Heart right ventricle (tissue), 16 donors: ENCODE measurements around the gene NUDT1. TPM values are rescaled to one million over a fixed set of nuclear protein-coding genes. Genes with fewer than 3 reads are reported as not detected.
A peak's percentile ranks its signal among the peaks of the same experiment; 100 is the strongest.

Experiments used
- ATAC-seq, 8 donors: fragments of 200-7000 bp; cut with Tn5 transposase; one replicate each; pipeline ENCODE4 v1.9.1; 2020; ENCODE audit warnings: mild to moderate bottlenecking in 8 of 8, moderate library complexity in 8 of 8, moderate number of reproducible peaks in 1 of 8
- DNase-seq, 2 donors: peaks; one replicate each; pipeline ENCODE4 v3.0.0-alpha.2; 2020
- H3K27ac ChIP-seq, 10 donors: fragments of 200-600 bp; sonication (generic) in 2 of 10; one replicate each; pipeline versions ENCODE4 v1.5.0 to v1.8.0; 2020 to 2022; ENCODE audit warnings: mild to moderate bottlenecking in 3 of 10
- H3K27me3 ChIP-seq, 7 donors: fragments of 200-600 bp; one replicate each; pipeline ENCODE4 v1.8.0; 2021 to 2022; ENCODE audit warnings: mild to moderate bottlenecking in 2 of 7
- H3K36me3 ChIP-seq, 9 donors: fragments of 200-600 bp; sonication (generic) in 1 of 9; one replicate each; pipeline versions ENCODE4 v1.5.0 to v1.8.0; 2020 to 2022; ENCODE audit warnings: mild to moderate bottlenecking in 2 of 9
- H3K4me1 ChIP-seq, 9 donors: fragments of 200-600 bp; sonication (generic) in 1 of 9; one replicate each; pipeline versions ENCODE4 v1.5.0 to v1.8.0; 2020 to 2022; ENCODE audit warnings: mild to moderate bottlenecking in 4 of 9
- H3K4me3 ChIP-seq, 10 donors: fragments of 200-600 bp; sonication (generic) in 2 of 10; one replicate each; pipeline versions ENCODE4 v1.5.0 to v1.8.0; 2020 to 2022; ENCODE audit warnings: mild to moderate bottlenecking in 7 of 10, moderate library complexity in 2 of 10
- H3K9me3 ChIP-seq, 11 donors: fragments of 200-600 bp in 10 of 11; sonication (generic) in 2 of 11; one replicate each; pipeline versions ENCODE4 v1.5.0 to v1.8.0; 2013 to 2022; ENCODE audit warnings: mild to moderate bottlenecking in 2 of 11, control low read depth in 1 of 11, moderate library complexity in 1 of 11
- CTCF ChIP-seq, 9 donors: fragments of 200-600 bp; sonication (generic) in 2 of 9; IDR thresholded peaks; one replicate each; pipeline versions ENCODE4 v1.5.0 to v1.8.0; 2021 to 2022; ENCODE audit warnings: antibody characterized with exemption in 9 of 9, mild to moderate bottlenecking in 5 of 9, moderate library complexity in 1 of 9
- WGBS, 2 donors: extraction: QIAGEN DNeasy Blood & Tissue Kit; methylation state at CpG; one replicate each; pipeline ENCODE4 v1.1.7; 2013; ENCODE audit warnings: inconsistent platforms in 1 of 2; 5-methylcytosine and 5-hydroxymethylcytosine counted together
- intact Hi-C, 10 donors: fragments of 100-400 bp; cut with DNase I; formaldehyde crosslinking; loops; one replicate each; pipeline versions ENCODE4 v1.11.1 to v1.14.2; 2022
- polyA plus RNA-seq, 2 donors: library from polyadenylated mRNA; stranded (reverse); fragments of 200-250 nt; gene quantifications; one replicate each; pipeline ENCODE4 v1.2.3, GENCODE V29; 2013
- total RNA-seq, 10 donors: library from RNA; stranded (reverse); fragmentation: NEBNext Ultra II Directional in 3 of 10; extraction: Animal tissue kit (Norgen Biotek cat#: 25700) in 3 of 10; gene quantifications; one replicate each; pipeline versions ENCODE4 v1.2.1 to v1.2.4, GENCODE V29; 2021 to 2023
- donor health status: Arrhythmogenic right ventricular cardiomyopathy.
- donor health status: ischemic (EF 13 %, LVEDD 7.1; RV severe dilation, severe dysfunction).
- donor health status: healthy with polysubstance abuse.
- donor health status: DM: no; HTN: yes; CAD: no.
- donor health status: DM: no; HTN: no; CAD: no.
- donor health status: ischemic (EF 25% LVEDD 6.9; RV normal size, moderate dysfunction).
- donor health status: ischemic (EF 25% LVEDD 5.7; RV mildly dilated, moderate dysfunction).
- donor health status: healthy.
- donor health status: DM: yes; HTN: yes; CAD: no.
- donor health status: Ischemic cardiomyopathy.
- donor health status: ischemic (EF 35%, LVEDD 5.7; RV mildly dilated, moderate dysfunction).
- donor health status: nonischemic (EF 11% LVEDD 7.7; RV severe dilation, severe dysfunction).
- donor health status: DM: yes; HTN: yes; CAD: no.
- donor health status: PGD.
- donor health status: ischemic (EF 29% LVEDD 5.4; RV normal size, mild dysfunction).
- donor health status: nonischemic (EF 23%, LVEDD 6.1; RV moderate dilation, normal function).

Gene NUDT1
- total and polyA plus RNA-seq, 12 donors: 7.7 to 35.8 (median 12.8) TPM

GRCh38 chr7:2224491-2224928, 17.5 kb upstream of the NUDT1 start:
- WGBS, 2 donors: 93% methylated on average over 13 of the region's 13 CpGs
- Histone ChIP-seq H3K27me3 (no peaks in the 10 kb centered on the region), H3K4me3 (no peak overlapping the region), H3K36me3 (peaks cover 0 to 99% (median 15%) of the 10 kb centered on the region in 9 donors), H3K4me1 (peaks cover 0 to 7% (median 0%) of the 10 kb centered on the region in 9 donors), H3K27ac (no peak overlapping the region), H3K9me3 (no peaks in the 10 kb centered on the region)
- ATAC-seq: peak in 2 of 8 donors; percentile 7 to 14
- no peak for DNase-seq
- intact Hi-C loops: no loop called here
- TF ChIP-seq CTCF (IDR thresholded peaks at IDR 0.05): no peak

GRCh38 chr7:2224934-2225333, 17.1 kb upstream of the NUDT1 start:
- H3K27me3 ChIP-seq: no peaks in the 10 kb centered on the region
- intact Hi-C loops: no loop called here
- DNase-seq: no peak
- 50 to 73% methylated on average over 4 of the region's 4 CpGs for WGBS, 2 donors
- H3K36me3 ChIP-seq: peaks cover 0 to 100% (median 15%) of the 10 kb centered on the region in 9 donors
- no peak overlapping the region for H3K4me3 ChIP-seq
- ATAC-seq: peak in 4 of 8 donors; percentile 32 to 60 (median 44)
- no peaks in the 10 kb centered on the region for H3K9me3 ChIP-seq
- H3K4me1 ChIP-seq: peaks cover 0 to 7% (median 0%) of the 10 kb centered on the region in 9 donors
- H3K27ac ChIP-seq: no peak overlapping the region
- no peak for TF ChIP-seq CTCF (IDR thresholded peaks at IDR 0.05)

- intact Hi-C loops: no loop called here
- Histone ChIP-seq H3K36me3 (peaks cover 0 to 100% (median 11%) of the 10 kb centered on the region in 9 donors), H3K9me3 (no peaks in the 10 kb centered on the region), H3K27me3 (no peaks in the 10 kb centered on the region), H3K4me3 (no peak overlapping the region), H3K4me1 (peaks cover 0 to 7% (median under 1%) of the 10 kb centered on the region in 9 donors), H3K27ac (no peak overlapping the region)
- TF ChIP-seq CTCF (IDR thresholded peaks at IDR 0.05): no peak
- ATAC-seq (peak in 2 of 8 donors; percentile 15 to 25), DNase-seq (no peak)
- 84 to 85% methylated on average over 14 of the region's 14 CpGs for WGBS, 2 donors
Observed at GRCh38 chr7:2225336-2225735, 16.7 kb upstream of the NUDT1 start.

- TF ChIP-seq CTCF (IDR thresholded peaks at IDR 0.05): no peak
- no peaks in the 10 kb centered on the region for H3K27me3 ChIP-seq
- H3K4me1 ChIP-seq: peaks cover 1 to 10% (median 3%) of the 10 kb centered on the region in 9 donors
- H3K27ac ChIP-seq: no peak overlapping the region
- H3K9me3 ChIP-seq: no peaks in the 10 kb centered on the region
- H3K4me3 ChIP-seq: no peak overlapping the region
- H3K36me3 ChIP-seq: peaks cover 0 to 95% (median 8%) of the 10 kb centered on the region in 9 donors
- intact Hi-C loops: no loop called here
- ATAC-seq (no peak), DNase-seq (no peak)
- WGBS, 2 donors: 96 to 97% methylated on average over 13 of the region's 13 CpGs
Observed at GRCh38 chr7:2225830-2226229, 16.2 kb upstream of the NUDT1 start.
